Spleen (tissue), 7 donors: Measurements from ENCODE around the gene GRID2IP.

Experiments used
- CTCF ChIP-seq, 11 experiments: fragments of 200-600 bp in 7 of 11; fragments of 450-650 bp in 4 of 11; sonication (generic) in 4 of 11; IDR thresholded peaks in 8 of 11; conservative IDR thresholded peaks in 3 of 11; 1 replicate in 7 of 11; 2 replicates in 4 of 11; pipeline versions ENCODE4 v1.4.0 to v1.8.0; 2016 to 2021; ENCODE audit warnings: antibody characterized with exemption in 11 of 11, inconsistent platforms in 4 of 11, mild to moderate bottlenecking in 1 of 11
- POLR2AphosphoS5 ChIP-seq, 3 donors: sonication (generic); formaldehyde crosslinking; IDR thresholded peaks; one replicate each; pipeline ENCODE4 v1.5.1; 2017; ENCODE audit warnings: antibody characterized with exemption in 3 of 3
- donor health status: DM: no; HTN: no; CAD: no; lungs with moderate emphysema.
- donor health status: DM: no; HTN: no; CAD: no.
- donor health status: DM: no; HTN: no; CAD: no.

GRCh38 chr7:6495597-6496262 is 55.5 kb downstream of the GRID2IP start:
- TF ChIP-seq POLR2AphosphoS5 (IDR thresholded peaks at IDR 0.05) (no peak), CTCF (IDR thresholded peaks at IDR 0.05 in 8 of 11, conservative IDR thresholded peaks at IDR 0.05 in 3 of 11) (no peak)
